Endothelial cell of umbilical vein (primary cell): ENCODE results near the gene WBP2NL.

Source experiments
- MYC ChIP-seq: IDR thresholded peaks from one replicate; pipeline ENCODE4 v1.6.1; 2011; ENCODE audit warnings: mild to moderate bottlenecking, low read depth, low read length
- POLR2A ChIP-seq: IDR thresholded peaks from 2 replicates; pipeline ENCODE4 v1.6.1; 2012; ENCODE audit warnings: low read depth, mild to moderate bottlenecking, control low read depth, low read length
- POLR2AphosphoS5 ChIP-seq: IDR thresholded peaks from 2 replicates; pipeline ENCODE4 v1.6.1; 2012; ENCODE audit warnings: low read depth, mild to moderate bottlenecking, control low read depth, low read length, moderate library complexity; ENCODE audit not compliant: insufficient read depth
- TF ChIP-seq, protein P1 (sequence below), 2 donors: IDR thresholded peaks; 1 replicate in 1 of 2; 2 replicates in 1 of 2; pipeline ENCODE4 v1.5.1; 2011; ENCODE audit warnings: low read length in 2 of 2, mild to moderate bottlenecking in 2 of 2, moderate library complexity in 2 of 2, control low read depth in 1 of 2, inconsistent platforms in 1 of 2, low read depth in 1 of 2; ENCODE audit not compliant: insufficient read depth in 1 of 2; ENCODE audit errors: extremely low read depth in 1 of 2

DNA sequence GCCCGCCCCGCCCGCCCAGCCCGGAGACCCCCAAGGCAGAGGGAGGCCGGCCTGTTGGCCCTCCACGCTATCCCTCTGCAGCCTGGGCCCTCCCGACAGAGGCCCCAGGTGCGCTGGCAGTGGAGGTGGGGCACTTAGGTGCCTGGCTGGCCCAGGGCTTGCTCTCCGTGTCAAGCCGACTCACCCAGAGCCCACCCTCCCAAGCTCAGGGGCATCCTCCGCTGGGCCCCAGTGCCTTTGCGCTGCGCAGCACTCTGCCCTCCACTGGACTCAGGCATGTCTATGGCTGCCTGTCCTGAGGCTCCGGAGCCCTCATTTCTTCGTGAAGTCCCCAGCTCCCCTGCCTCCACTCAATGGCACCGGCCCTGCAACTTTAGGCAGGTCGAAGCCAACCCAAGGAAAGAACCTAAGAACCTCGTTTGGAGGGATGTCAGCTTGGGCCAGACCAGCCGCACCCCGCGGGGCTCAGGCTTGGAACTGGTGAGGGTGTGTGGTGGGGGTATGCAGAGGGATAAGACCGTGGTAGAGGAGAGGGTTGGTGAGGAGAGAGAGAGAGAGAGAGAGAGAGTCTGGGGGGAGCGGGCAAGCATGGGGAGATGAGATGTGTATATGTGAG lies 40.5 kb upstream of the WBP2NL start:
- TF ChIP-seq, protein P1, sequence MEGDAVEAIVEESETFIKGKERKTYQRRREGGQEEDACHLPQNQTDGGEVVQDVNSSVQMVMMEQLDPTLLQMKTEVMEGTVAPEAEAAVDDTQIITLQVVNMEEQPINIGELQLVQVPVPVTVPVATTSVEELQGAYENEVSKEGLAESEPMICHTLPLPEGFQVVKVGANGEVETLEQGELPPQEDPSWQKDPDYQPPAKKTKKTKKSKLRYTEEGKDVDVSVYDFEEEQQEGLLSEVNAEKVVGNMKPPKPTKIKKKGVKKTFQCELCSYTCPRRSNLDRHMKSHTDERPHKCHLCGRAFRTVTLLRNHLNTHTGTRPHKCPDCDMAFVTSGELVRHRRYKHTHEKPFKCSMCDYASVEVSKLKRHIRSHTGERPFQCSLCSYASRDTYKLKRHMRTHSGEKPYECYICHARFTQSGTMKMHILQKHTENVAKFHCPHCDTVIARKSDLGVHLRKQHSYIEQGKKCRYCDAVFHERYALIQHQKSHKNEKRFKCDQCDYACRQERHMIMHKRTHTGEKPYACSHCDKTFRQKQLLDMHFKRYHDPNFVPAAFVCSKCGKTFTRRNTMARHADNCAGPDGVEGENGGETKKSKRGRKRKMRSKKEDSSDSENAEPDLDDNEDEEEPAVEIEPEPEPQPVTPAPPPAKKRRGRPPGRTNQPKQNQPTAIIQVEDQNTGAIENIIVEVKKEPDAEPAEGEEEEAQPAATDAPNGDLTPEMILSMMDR (IDR thresholded peaks at IDR 0.05; ENCODE audit: extremely low read depth in 1 of 2, insufficient read depth in 1 of 2, low read depth in 1 of 2, low read length in 2 of 2) = no peak
- TF ChIP-seq MYC = no peak
- TF ChIP-seq POLR2A = no peak
- no peak for TF ChIP-seq POLR2AphosphoS5
